NCI-H1048 (cell line): Measurements from ENCODE around the gene WARS2.

Source experiments
- DNase-seq: peaks from one replicate; lab custom pipeline; 2025; lab: John Stamatoyannopoulos, UW

WARS2 gene

GRCh38 chr1:118999348-119000071 is 140.9 kb downstream of the WARS2 start:
- DNase-seq, result no peak

GRCh38 chr1:118998171-118998570 is 142.3 kb downstream of the WARS2 start:
- DNase-seq, result no peak

DNA sequence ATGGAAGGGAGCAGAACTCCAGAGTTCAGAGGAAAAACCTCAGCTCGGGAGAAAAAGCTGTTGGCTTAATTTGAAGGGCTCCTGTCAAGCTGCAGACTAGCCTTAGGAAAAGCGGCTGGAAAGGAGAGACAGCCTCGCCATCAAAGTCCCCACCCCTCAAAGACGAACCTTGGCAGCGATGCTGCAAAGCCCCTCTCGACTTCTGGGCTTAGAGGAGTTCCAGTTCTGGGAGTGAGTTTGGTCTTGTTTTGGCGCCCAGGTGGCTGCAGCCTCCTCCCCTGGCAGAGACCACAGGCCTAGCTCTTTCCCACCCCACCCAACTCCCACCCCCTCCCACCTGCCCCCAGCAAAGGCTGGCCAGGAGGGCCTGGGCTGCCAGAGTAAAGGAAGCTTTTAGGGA is 143.2 kb downstream of the WARS2 start:
- no peak for DNase-seq

GRCh38 chr1:118995312-118996016 is 145.0 kb downstream of the WARS2 start:
- DNase-seq, result no peak

- no peak for DNase-seq
These were observed 146.8 kb downstream of the WARS2 start for GRCh38 chr1:118993700-118994026.

- no peak for DNase-seq
These were observed 147.4 kb downstream of the WARS2 start for GRCh38 chr1:118992868-118993699.

DNA sequence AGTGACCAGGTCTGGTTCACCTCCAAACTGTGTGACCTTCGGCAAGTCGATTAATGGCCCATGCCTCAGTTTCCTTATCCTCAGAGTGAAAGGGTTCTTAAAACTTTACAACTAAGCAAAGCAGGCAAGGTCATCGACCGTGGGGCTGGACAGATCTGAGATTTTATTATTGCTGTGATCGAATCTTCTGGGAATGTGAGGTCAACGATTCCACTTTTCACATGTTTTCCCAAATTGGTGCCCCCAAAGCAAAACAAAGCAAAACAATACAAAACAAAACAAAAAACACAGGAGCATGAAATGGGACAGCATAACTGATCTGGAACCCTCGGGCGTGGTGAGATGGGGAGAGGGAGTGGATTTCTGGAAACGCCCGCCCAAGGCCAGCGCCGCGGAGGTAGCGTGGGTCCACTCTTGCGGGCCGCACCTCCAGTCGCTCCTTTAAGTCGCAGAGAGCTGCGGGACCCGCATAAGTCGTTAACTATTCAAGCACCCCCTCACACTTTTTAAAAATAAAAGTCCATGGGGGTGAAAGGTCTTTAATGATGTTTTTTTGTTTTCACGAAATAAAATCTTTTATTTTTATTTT is 148.1 kb downstream of the WARS2 start:
- DNase-seq, result no peak

- no peak for DNase-seq
These were observed 149.0 kb downstream of the WARS2 start for GRCh38 chr1:118991448-118991847.

DNA sequence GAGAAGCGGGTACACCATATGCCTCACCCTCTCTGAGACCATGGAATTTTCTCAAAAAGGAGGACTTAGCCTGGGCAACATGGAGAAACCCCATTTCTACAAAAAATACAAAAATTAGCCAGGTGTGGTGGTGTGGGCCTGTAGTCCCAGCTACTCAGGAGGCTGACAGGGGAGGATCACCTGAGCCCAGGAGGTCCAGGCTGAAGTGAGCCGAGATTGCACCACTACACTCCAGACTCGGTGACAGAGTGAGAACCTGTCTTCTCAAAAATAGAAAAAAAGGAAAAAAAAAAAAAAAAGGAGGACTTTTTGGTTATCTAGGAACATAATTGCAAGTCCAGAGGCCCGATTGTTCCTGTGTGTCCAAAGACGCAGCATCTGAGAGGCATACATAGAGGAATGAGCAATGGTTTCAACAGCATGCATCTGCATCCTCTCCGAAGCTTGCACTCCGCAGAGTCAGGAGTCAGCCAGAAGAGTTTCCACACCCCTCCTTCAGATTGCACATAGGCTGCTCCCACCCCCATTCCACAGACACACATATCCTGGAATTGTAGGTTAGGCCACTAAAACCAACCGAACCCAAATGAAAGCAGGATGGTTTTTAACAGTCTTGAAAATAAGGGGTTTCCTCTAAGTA is 149.8 kb downstream of the WARS2 start:
- no peak for DNase-seq

- no peak for DNase-seq
These were observed 150.5 kb downstream of the WARS2 start for GRCh38 chr1:118989878-118990378.

GRCh38 chr1:118989006-118989815 is 151.2 kb downstream of the WARS2 start:
- no peak for DNase-seq

DNA sequence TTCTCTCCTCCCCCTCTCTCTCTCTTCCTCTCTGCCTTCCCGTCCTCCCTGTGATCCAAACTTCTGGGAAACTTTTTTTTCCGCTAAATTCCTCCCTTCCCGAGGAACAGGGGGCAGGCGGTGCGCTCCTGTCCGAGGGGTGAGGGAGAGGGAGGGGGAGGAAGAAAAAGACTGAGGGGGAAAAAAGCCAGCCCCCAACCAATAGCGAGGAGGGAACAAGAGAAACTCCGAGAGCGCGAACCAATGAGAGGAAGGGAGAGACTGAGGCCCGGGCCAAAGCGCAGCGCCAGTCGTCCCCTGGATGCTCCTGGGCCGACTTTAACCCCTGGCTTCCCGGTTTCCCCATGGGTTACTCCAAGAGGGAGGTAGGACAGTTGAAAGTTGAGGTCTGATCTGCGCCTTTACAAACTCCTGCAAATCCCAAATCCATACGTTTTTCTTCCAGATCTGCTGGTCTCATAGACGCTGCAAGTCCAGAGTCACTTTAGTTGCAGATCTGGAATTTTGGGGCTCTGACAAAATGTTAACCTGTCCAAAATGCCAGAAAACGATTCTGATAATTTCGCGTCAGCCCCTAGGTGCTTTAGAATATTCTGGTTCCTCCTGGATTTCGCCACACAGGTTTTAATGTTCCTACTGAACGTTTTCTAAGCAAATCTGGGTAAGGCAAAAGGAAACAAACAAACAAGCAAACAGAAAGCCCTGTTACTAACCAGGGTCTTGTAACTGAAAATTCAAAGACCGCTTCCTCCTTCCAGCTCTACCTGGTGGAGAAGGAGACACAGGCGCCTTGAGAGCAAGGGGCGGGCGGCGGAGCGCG is 152.1 kb downstream of the WARS2 start, which contains the start of gene TBX15:
Gene TBX15 (minus strand): TSS at position 158 of the 820 bp plus-strand sequence. CDS start 548 bp downstream, outside the sequence.
- DNase-seq, result no peak

- no peak for DNase-seq
These were observed 152.8 kb downstream of the WARS2 start for GRCh38 chr1:118987468-118988185.

DNA sequence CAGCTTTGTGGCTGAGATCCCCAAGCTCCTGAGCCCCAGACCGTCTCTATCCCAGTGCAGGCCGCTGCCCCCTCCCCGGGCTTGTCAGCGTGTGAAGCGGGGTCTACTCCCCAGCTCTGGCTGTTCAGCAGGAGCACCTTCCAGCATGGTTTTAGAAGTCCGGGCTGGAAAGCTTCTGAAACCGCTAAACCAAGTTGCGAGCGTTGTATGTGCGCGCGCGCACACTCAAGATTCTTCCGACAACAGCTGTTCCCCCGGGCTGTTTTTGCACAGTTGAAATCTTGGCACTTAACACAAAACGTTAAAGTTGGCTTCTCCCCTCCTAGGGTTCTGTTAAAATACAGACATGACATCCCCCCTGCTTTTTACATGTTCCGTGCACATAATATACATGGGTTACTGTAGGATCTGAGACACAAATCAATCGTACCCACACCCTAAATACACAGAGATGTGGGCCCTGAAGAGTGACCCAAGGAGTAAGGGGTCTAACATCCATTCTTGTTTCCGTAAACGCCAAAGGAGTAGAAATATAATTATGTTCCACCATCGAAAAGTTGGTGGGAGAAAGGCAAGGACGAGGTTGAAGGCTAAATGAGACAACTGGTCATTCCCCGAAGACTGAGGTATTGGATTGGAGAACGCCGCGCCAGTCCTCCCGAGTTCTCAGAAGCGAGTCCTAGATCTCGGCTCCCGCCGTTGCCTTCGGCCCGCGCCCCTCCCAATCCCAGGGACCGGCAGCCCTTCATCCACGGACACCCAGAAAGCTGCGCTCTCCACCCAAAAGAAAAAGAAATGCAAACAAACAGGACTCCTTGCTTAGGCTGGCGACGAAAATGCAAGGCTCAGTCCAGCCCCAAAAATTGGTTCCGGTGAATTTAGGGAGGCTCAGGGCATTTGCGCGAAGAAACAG is 153.6 kb downstream of the WARS2 start:
- no peak for DNase-seq

- no peak for DNase-seq
These were observed 154.6 kb downstream of the WARS2 start for GRCh38 chr1:118985640-118986554.

GRCh38 chr1:118984722-118985639 is 155.5 kb downstream of the WARS2 start:
- no peak for DNase-seq
